Adrenal gland (tissue), 12 donors: ENCODE results near the gene ABCB10. TPM values are rescaled to one million over a fixed set of nuclear protein-coding genes. Genes with fewer than 3 reads are reported as not detected.
A peak's percentile ranks its signal among the peaks of the same experiment; 100 is the strongest.

Experiments
- DNase-seq, 7 donors: peaks; one replicate each; pipeline ENCODE4 v3.0.0-alpha.2; 2019 to 2020
- H3K27ac ChIP-seq, 5 donors: fragments of 200-600 bp; sonication (generic) in 4 of 5; 1 replicate in 3 of 5; 2 replicates in 2 of 5; pipeline versions ENCODE4 v1.5.1 to v1.8.0; 2016 to 2020; ENCODE audit warnings: mild to moderate bottlenecking in 1 of 5
- H3K27me3 ChIP-seq: fragments of 200-600 bp; 2 replicates; pipeline ENCODE4 v1.8.0; 2021
- H3K36me3 ChIP-seq, 2 donors: fragments of 200-600 bp; replicated peaks in 1 of 2; 1 replicate in 1 of 2; 2 replicates in 1 of 2; pipeline versions ENCODE4 v1.5.1 to v1.8.0; 2018 to 2022
- H3K4me1 ChIP-seq, 2 donors: fragments of 200-600 bp; replicated peaks in 1 of 2; 1 replicate in 1 of 2; 2 replicates in 1 of 2; pipeline versions ENCODE4 v1.5.1 to v1.8.0; 2018 to 2021
- H3K4me3 ChIP-seq, 4 donors: fragments of 200-600 bp; sonication (generic) in 3 of 4; one replicate each; pipeline ENCODE4 v1.5.1; 2016 to 2018
- H3K9me3 ChIP-seq, 3 donors: fragments of 200-600 bp; sonication (generic) in 1 of 3; replicated peaks in 1 of 3; 1 replicate in 2 of 3; 2 replicates in 1 of 3; pipeline versions ENCODE4 v1.5.1 to v1.8.0; 2016 to 2021
- CTCF ChIP-seq, 6 experiments: fragments of 450-650 bp in 4 of 6; fragments of 200-600 bp in 2 of 6; sonication (generic) in 1 of 6; IDR thresholded peaks; 1 replicate in 5 of 6; 2 replicates in 1 of 6; pipeline versions ENCODE4 v1.5.1 to v1.8.0; 2016 to 2021; ENCODE audit warnings: antibody characterized with exemption in 6 of 6, mild to moderate bottlenecking in 2 of 6, moderate library complexity in 1 of 6
- POLR2A ChIP-seq, 2 donors: fragments of 450-650 bp; IDR thresholded peaks; one replicate each; pipeline ENCODE4 v1.6.1; 2017; ENCODE audit warnings: antibody characterized with exemption in 2 of 2, mild to moderate bottlenecking in 2 of 2, moderate library complexity in 1 of 2
- WGBS, 4 donors: extraction: QIAGEN DNeasy Blood & Tissue Kit in 2 of 4; methylation state at CpG; one replicate each; pipeline versions ENCODE4 v1.1.5 to v1.1.7; 2013 to 2017; 5-methylcytosine and 5-hydroxymethylcytosine counted together
- intact Hi-C, 2 donors: fragments of 100-400 bp; cut with DNase I; formaldehyde crosslinking; loops; one replicate each; pipeline versions ENCODE4 v1.14.1 to v1.15.0; 2022 to 2023
- polyA plus RNA-seq, 3 donors: library from polyadenylated mRNA; stranded (reverse); fragments of 200-250 nt in 2 of 3; fragments of 350-450 nt in 1 of 3; fragmentation: Illumina TruSeq in 1 of 3; extraction: RNeasy Lipid Tissue Mini Kit (QIAGEN cat#74804) in 1 of 3; gene quantifications; one replicate each; pipeline ENCODE4 v1.2.3, GENCODE V29; 2013 to 2014
- total RNA-seq, 9 donors: library from RNA; depleted of rRNA in 4 of 9; stranded (reverse); fragments of >200 nt in 4 of 9; fragments of 120-200 nt in 1 of 9; fragmentation: NEBNext Ultra II Directional in 1 of 9; extraction: Animal tissue kit (Norgen Biotek cat#: 25700) in 1 of 9; gene quantifications; one replicate each; pipeline versions ENCODE4 v1.1.0 to v1.2.4, GENCODE V29; 2013 to 2023
- donor health status: healthy with polysubstance abuse.
- donor health status: Bipolar disorder and iron deficiency.
- donor health status: DM: yes; HTN: yes; CAD: no.
- donor health status: DM: no; HTN: no; CAD: no.
- donor health status: DM: no; HTN: no; CAD: no.
- donor health status: DM: yes; HTN: yes; CAD: no.

ABCB10 gene
- total and polyA plus RNA-seq, 12 donors: 4.7 to 15.0 (median 12.2) TPM

- intact Hi-C loops: no loop called here
- WGBS, 4 donors: 91 to 93% (median 92%) methylated on average over 4 of the region's 4 CpGs
- no peak for TF ChIP-seq CTCF (IDR thresholded peaks at IDR 0.05)
- no peak for TF ChIP-seq POLR2A (IDR thresholded peaks at IDR 0.05)
These were observed 24.2 kb upstream of the ABCB10 start for GRCh38 chr1:229582715-229583114.

GRCh38 chr1:229582011-229582694, 23.6 kb upstream of the ABCB10 start:
- Histone ChIP-seq H3K4me1 (peaks cover 4 to 20% of the 10 kb centered on the region in 2 donors), H3K9me3 (no peaks in the 10 kb centered on the region), H3K36me3 (no peaks in the 10 kb centered on the region), H3K27ac (peak overlapping the region in 1 of 5 donors; percentile 6), H3K27me3 (no peaks in the 10 kb centered on the region), H3K4me3 (no peak overlapping the region)
- DNase-seq: peak in 6 of 7 donors; percentile 35 to 76 (median 48)
- intact Hi-C loops: no loop called here
- WGBS, 4 donors: 32 to 58% (median 54%) methylated on average over 11 of the region's 11 CpGs
- no peak for TF ChIP-seq POLR2A (IDR thresholded peaks at IDR 0.05)

More at GRCh38 chr1:229582715-229583114, 24.2 kb upstream of the ABCB10 start:
- Histone ChIP-seq H3K27me3 (no peaks in the 10 kb centered on the region), H3K9me3 (no peaks in the 10 kb centered on the region), H3K4me3 (no peak overlapping the region), H3K36me3 (no peaks in the 10 kb centered on the region), H3K4me1 (peaks cover 4 to 20% of the 10 kb centered on the region in 2 donors), H3K27ac (no peak overlapping the region)
- DNase-seq: no peak

GRCh38 chr1:229581485-229581884, 23.0 kb upstream of the ABCB10 start:
- H3K27ac ChIP-seq: no peak overlapping the region
- DNase-seq: no peak
- H3K4me1 ChIP-seq: peaks cover 4 to 20% of the 10 kb centered on the region in 2 donors
- no peaks in the 10 kb centered on the region for H3K27me3 ChIP-seq
- TF ChIP-seq CTCF (IDR thresholded peaks at IDR 0.05): no peak
- TF ChIP-seq POLR2A (IDR thresholded peaks at IDR 0.05): no peak
- H3K4me3 ChIP-seq: no peak overlapping the region
- intact Hi-C loops: no loop called here
- no peaks in the 10 kb centered on the region for H3K36me3 ChIP-seq
- 85 to 88% (median 86%) methylated on average over 3 of the region's 3 CpGs for WGBS, 4 donors
- no peaks in the 10 kb centered on the region for H3K9me3 ChIP-seq

GRCh38 chr1:229579059-229579673, 20.7 kb upstream of the ABCB10 start:
- Histone ChIP-seq H3K4me1 (peaks cover 4 to 20% of the 10 kb centered on the region in 2 donors), H3K36me3 (no peaks in the 10 kb centered on the region), H3K4me3 (peak overlapping the region in 1 of 4 donors; percentile 25), H3K27ac (peak overlapping the region in 3 of 5 donors; percentile 12 to 57 (median 54)), H3K27me3 (no peaks in the 10 kb centered on the region), H3K9me3 (no peaks in the 10 kb centered on the region)
- TF ChIP-seq CTCF (IDR thresholded peaks at IDR 0.05) (no peak), POLR2A (IDR thresholded peaks at IDR 0.05) (no peak)
- DNase-seq: peak; percentile 41 to 72 (median 55)
- intact Hi-C loops: no loop called here
- 4 to 8% (median 6%) methylated on average over 6 to 9 of the region's 9 CpGs for WGBS, 4 donors
